Astrocyte (in vitro differentiated cells and primary cell): Measurements from ENCODE around the gene PDIA5. TPM values are rescaled to one million over a fixed set of nuclear protein-coding genes. Genes with fewer than 3 reads are reported as not detected.

Experiments used
- DNase-seq: peaks from one replicate; pipeline ENCODE4 v3.0.0-alpha.2; 2010; ENCODE audit warnings: low read depth
- FAIRE-seq: peaks from 2 replicates; lab custom pipeline; 2011; peaks lifted over from hg19 to GRCh38; lab: Jason Lieb, UNC
- H2AFZ ChIP-seq: 2 replicates; pipeline ENCODE4 v1.6.0; 2012; ENCODE audit warnings: low read depth, low read length, inconsistent platforms
- H3K27ac ChIP-seq: 2 replicates; pipeline ENCODE4 v1.5.1; 2011; ENCODE audit warnings: low read depth, low read length, inconsistent platforms
- H3K27me3 ChIP-seq: 2 replicates; pipeline ENCODE4 v1.6.0; 2011; ENCODE audit warnings: low read length, inconsistent platforms; ENCODE audit not compliant: insufficient read depth
- H3K36me3 ChIP-seq: 2 replicates; pipeline ENCODE4 v1.5.1; 2011; ENCODE audit warnings: low read length, inconsistent platforms; ENCODE audit not compliant: insufficient read depth
- H3K4me1 ChIP-seq: 2 replicates; pipeline ENCODE4 v1.5.1; 2011; ENCODE audit warnings: low read length, inconsistent platforms; ENCODE audit not compliant: insufficient read depth
- H3K4me2 ChIP-seq: 2 replicates; pipeline ENCODE4 v1.6.0; 2012; ENCODE audit warnings: low read length, inconsistent platforms
- H3K4me3 ChIP-seq: 2 replicates; pipeline ENCODE4 v1.5.1; 2011; ENCODE audit warnings: low read depth, mild to moderate bottlenecking, low read length, inconsistent platforms; ENCODE audit not compliant: insufficient read depth
- H3K79me2 ChIP-seq: 2 replicates; pipeline ENCODE4 v1.6.0; 2012; ENCODE audit warnings: mild to moderate bottlenecking, low read length, inconsistent platforms; ENCODE audit not compliant: insufficient read depth
- H3K9ac ChIP-seq: 2 replicates; pipeline ENCODE4 v1.6.0; 2012; ENCODE audit warnings: mild to moderate bottlenecking, low read length, inconsistent platforms
- H3K9me3 ChIP-seq: 2 replicates; pipeline ENCODE4 v1.5.1; 2012; ENCODE audit warnings: low read depth, mild to moderate bottlenecking, low read length, inconsistent platforms; ENCODE audit not compliant: insufficient read depth
- H4K20me1 ChIP-seq: 2 replicates; pipeline ENCODE4 v1.6.0; 2012; ENCODE audit warnings: low read length, inconsistent platforms; ENCODE audit not compliant: insufficient read depth
- H3K27ac Mint-ChIP-seq: one replicate; pipeline ENCODE4 v1.8.0; 2021; ENCODE audit warnings: mild to moderate bottlenecking, mixed read lengths; ENCODE audit not compliant: unreplicated experiment
- H3K27me3 Mint-ChIP-seq: one replicate; pipeline ENCODE4 v1.8.0; 2021; ENCODE audit warnings: low read depth, mixed read lengths; ENCODE audit not compliant: unreplicated experiment
- H3K36me3 Mint-ChIP-seq: one replicate; pipeline ENCODE4 v1.8.0; 2021; ENCODE audit warnings: low read depth, mixed read lengths; ENCODE audit not compliant: unreplicated experiment
- H3K4me1 Mint-ChIP-seq: one replicate; pipeline ENCODE4 v1.8.0; 2021; ENCODE audit warnings: low read depth, mixed read lengths; ENCODE audit not compliant: unreplicated experiment
- H3K4me3 Mint-ChIP-seq: one replicate; pipeline ENCODE4 v1.8.0; 2021; ENCODE audit warnings: mild to moderate bottlenecking, moderate library complexity, mixed read lengths; ENCODE audit not compliant: unreplicated experiment
- H3K9me3 Mint-ChIP-seq: one replicate; pipeline ENCODE4 v1.8.0; 2021; ENCODE audit warnings: mild to moderate bottlenecking, mixed read lengths; ENCODE audit not compliant: unreplicated experiment
- EZH2 ChIP-seq: IDR thresholded peaks from 2 replicates; pipeline ENCODE4 v1.6.1; 2012; ENCODE audit warnings: mild to moderate bottlenecking, low read length, inconsistent platforms; ENCODE audit not compliant: insufficient read depth
- total RNA-seq: library from RNA; stranded (reverse); gene quantifications from 2 replicates; pipeline ENCODE4 v1.2.1, GENCODE V29; 2021
- TF ChIP-seq, protein P1 (sequence below): IDR thresholded peaks from 2 replicates; pipeline ENCODE4 v1.5.1; 2011; ENCODE audit warnings: low read depth, mild to moderate bottlenecking, inconsistent platforms, low read length, moderate library complexity; ENCODE audit not compliant: insufficient read depth

The PDIA5 gene
- total RNA-seq, 1 donor from 2014 or later, result 77.5 TPM

DNA sequence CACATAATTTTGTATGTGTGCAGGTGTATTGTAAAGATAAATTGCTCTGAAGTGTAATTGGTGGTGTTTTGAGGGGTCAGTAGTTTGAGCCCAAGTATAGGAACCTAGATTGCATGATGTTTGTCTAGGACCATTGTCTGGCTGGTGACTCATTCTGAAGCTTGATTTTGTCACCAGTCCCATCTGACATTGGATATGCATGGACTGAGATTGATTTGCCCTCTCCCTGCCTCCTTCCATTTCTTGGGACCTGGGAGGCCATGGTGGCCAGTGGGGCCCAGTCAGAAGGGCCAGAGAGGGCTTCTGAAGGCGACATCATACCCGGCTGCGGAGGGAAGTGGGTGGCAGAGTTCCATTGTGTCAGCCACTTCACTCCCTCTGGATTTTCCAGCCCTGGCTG lies 62.3 kb downstream of the PDIA5 start:
- Histone ChIP-seq H3K9me3 (no peaks in the 10 kb centered on the region), H3K4me3 (no peak overlapping the region), H3K27me3 (no peaks in the 10 kb centered on the region), H3K9ac (no peak overlapping the region), H4K20me1 (peaks cover 27% of the 10 kb centered on the region), H2AFZ (no peak overlapping the region), H3K36me3 (peaks cover 43% of the 10 kb centered on the region), H3K79me2 (no peaks in the 10 kb centered on the region), H3K27ac (no peak overlapping the region), H3K4me2 (no peak overlapping the region), H3K4me1 (no peaks in the 10 kb centered on the region)
- DNase-seq (no peak), FAIRE-seq (no peak)
- no peak overlapping the region for H3K4me3 Mint-ChIP-seq
- H3K27me3 Mint-ChIP-seq, result no peaks in the 10 kb centered on the region
- H3K4me1 Mint-ChIP-seq, result peaks cover 14% of the 10 kb centered on the region
- H3K36me3 Mint-ChIP-seq, result peaks cover 30% of the 10 kb centered on the region
- H3K27ac Mint-ChIP-seq, result no peak overlapping the region
- H3K9me3 Mint-ChIP-seq, result no peaks in the 10 kb centered on the region
- no peak for TF ChIP-seq EZH2

DNA sequence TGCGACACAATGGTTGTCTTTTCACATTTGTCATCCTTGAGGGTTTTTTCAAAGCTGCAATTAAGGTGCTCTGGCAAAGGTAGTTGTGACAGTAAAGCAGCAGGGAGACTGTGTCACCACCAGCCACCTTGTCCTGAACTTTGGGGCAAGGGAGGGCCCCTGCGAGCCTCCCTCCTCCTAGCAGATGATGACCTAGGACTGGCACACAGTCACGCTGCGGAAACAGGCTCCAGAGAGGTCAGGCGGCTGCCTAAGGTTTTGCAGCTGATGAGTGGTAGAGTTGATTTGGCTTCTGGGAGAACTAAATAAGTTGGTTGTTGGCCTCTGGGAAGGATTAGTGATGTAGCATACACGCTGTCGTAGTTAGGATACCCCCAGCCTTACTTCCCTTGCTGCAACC lies 62.7 kb downstream of the PDIA5 start:
- peaks cover 27% of the 10 kb centered on the region for H4K20me1 ChIP-seq

DNA sequence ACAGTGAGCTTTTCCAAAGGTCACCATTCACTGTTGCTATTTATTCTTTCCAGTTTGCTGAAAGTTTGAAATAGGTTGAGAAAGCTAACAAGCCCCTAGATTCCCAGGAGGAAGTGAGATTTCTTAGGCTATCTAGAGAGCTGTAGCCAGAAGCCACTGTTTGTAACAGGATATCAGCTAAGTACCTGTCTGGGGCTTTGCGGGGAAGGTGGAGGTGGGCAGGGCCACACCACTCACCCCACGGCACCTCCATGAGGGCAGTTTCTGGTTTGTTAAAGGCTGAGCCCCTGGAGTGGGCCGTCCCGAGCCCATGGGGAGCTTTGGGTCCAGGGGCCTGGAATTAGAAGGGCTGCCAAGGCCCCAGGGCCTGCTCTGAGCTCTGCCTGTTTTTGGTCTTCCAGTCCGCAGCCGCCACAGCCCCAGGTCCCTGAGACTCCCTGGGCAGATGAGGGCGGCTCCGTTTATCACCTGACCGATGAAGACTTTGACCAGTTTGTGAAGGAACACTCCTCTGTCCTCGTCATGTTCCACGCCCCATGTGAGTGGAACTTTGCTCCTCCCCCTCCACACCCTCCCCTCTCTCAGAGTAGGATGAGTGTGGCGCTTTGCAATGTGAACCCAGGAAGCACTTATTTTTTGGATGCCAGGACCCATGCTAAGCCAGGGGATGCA lies 63.4 kb downstream of the PDIA5 start:
- Mint-ChIP-seq H3K27ac (no peak overlapping the region), H3K4me1 (peaks cover 8% of the 10 kb centered on the region), H3K27me3 (no peaks in the 10 kb centered on the region), H3K9me3 (no peaks in the 10 kb centered on the region), H3K4me3 (no peak overlapping the region), H3K36me3 (peaks cover 27% of the 10 kb centered on the region)
- Histone ChIP-seq H2AFZ (no peak overlapping the region), H3K4me1 (no peaks in the 10 kb centered on the region), H3K4me3 (no peak overlapping the region), H3K4me2 (no peak overlapping the region), H3K79me2 (no peaks in the 10 kb centered on the region), H4K20me1 (peaks cover 23% of the 10 kb centered on the region), H3K36me3 (peaks cover 41% of the 10 kb centered on the region), H3K27me3 (no peaks in the 10 kb centered on the region), H3K27ac (no peak overlapping the region), H3K9me3 (no peaks in the 10 kb centered on the region), H3K9ac (no peak overlapping the region)
- no peak for TF ChIP-seq EZH2
- TF ChIP-seq, protein P1, sequence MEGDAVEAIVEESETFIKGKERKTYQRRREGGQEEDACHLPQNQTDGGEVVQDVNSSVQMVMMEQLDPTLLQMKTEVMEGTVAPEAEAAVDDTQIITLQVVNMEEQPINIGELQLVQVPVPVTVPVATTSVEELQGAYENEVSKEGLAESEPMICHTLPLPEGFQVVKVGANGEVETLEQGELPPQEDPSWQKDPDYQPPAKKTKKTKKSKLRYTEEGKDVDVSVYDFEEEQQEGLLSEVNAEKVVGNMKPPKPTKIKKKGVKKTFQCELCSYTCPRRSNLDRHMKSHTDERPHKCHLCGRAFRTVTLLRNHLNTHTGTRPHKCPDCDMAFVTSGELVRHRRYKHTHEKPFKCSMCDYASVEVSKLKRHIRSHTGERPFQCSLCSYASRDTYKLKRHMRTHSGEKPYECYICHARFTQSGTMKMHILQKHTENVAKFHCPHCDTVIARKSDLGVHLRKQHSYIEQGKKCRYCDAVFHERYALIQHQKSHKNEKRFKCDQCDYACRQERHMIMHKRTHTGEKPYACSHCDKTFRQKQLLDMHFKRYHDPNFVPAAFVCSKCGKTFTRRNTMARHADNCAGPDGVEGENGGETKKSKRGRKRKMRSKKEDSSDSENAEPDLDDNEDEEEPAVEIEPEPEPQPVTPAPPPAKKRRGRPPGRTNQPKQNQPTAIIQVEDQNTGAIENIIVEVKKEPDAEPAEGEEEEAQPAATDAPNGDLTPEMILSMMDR, result no peak
- DNase-seq (no peak), FAIRE-seq (no peak)

More for the DNA sequence above, 62.7 kb downstream of the PDIA5 start:
- H3K79me2 ChIP-seq, result no peaks in the 10 kb centered on the region
- TF ChIP-seq EZH2, result no peak
- TF ChIP-seq, protein P1, result no peak
- H3K4me3 Mint-ChIP-seq, result no peak overlapping the region
- FAIRE-seq (no peak), DNase-seq (no peak)
- no peaks in the 10 kb centered on the region for H3K4me1 ChIP-seq
- H2AFZ ChIP-seq, result no peak overlapping the region
- H3K27ac ChIP-seq, result no peak overlapping the region
- H3K4me2 ChIP-seq, result no peak overlapping the region
- H3K36me3 Mint-ChIP-seq, result peaks cover 28% of the 10 kb centered on the region
- H3K27ac Mint-ChIP-seq, result no peak overlapping the region
- H3K27me3 ChIP-seq, result no peaks in the 10 kb centered on the region
- peaks cover 11% of the 10 kb centered on the region for H3K4me1 Mint-ChIP-seq
- H3K27me3 Mint-ChIP-seq, result no peaks in the 10 kb centered on the region
- no peak overlapping the region for H3K4me3 ChIP-seq
- H3K9me3 Mint-ChIP-seq, result no peaks in the 10 kb centered on the region
- H3K9me3 ChIP-seq, result no peaks in the 10 kb centered on the region
- peaks cover 43% of the 10 kb centered on the region for H3K36me3 ChIP-seq
- no peak overlapping the region for H3K9ac ChIP-seq
